HG02970 (cell line): ENCODE measurements around the gene RPL3.

ENCODE experiments used
- ATAC-seq: cut with Tn5 transposase; IDR thresholded peaks from one replicate; pipeline ENCODE4 v1.9.1; 2021; ENCODE audit warnings: mild to moderate bottlenecking, moderate library complexity, moderate number of reproducible peaks; ENCODE audit not compliant: unreplicated experiment, low FRiP score

Gene RPL3

DNA sequence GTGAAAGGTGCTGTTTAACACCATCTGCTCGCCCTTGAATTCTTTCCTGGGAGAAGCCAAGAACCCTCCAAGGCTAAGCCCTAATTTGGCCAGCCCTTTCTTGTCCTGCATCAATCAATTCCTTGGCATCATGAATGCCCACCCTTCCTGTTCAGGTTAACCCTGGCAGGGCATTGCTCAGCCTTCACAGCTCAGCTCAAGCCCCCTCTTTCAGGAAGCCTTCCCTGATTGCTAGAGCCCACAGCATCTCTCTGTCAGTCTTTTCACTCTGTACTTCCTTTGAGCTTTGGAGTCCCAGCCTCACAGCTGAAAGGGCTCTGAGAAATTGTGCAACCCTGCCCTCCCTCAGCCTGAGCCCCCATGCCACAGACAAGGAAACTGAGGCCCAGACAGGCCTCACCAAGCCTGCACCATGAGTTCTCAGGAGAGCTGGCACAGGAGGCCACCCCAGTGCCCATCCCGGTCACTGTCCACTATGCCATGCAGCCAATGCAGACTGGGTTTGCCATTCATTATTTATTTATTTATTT, 16.9 kb downstream of the RPL3 start:
- no peak for ATAC-seq

GRCh38 chr22:39301926-39302325, 17.5 kb downstream of the RPL3 start:
- no peak for ATAC-seq

- ATAC-seq: no peak
These were observed 18.3 kb downstream of the RPL3 start for GRCh38 chr22:39301108-39301507.

- no peak for ATAC-seq
These were observed 19.1 kb downstream of the RPL3 start for GRCh38 chr22:39300186-39300830.

- no peak for ATAC-seq
These were observed 19.6 kb downstream of the RPL3 start for GRCh38 chr22:39299829-39300178.

DNA sequence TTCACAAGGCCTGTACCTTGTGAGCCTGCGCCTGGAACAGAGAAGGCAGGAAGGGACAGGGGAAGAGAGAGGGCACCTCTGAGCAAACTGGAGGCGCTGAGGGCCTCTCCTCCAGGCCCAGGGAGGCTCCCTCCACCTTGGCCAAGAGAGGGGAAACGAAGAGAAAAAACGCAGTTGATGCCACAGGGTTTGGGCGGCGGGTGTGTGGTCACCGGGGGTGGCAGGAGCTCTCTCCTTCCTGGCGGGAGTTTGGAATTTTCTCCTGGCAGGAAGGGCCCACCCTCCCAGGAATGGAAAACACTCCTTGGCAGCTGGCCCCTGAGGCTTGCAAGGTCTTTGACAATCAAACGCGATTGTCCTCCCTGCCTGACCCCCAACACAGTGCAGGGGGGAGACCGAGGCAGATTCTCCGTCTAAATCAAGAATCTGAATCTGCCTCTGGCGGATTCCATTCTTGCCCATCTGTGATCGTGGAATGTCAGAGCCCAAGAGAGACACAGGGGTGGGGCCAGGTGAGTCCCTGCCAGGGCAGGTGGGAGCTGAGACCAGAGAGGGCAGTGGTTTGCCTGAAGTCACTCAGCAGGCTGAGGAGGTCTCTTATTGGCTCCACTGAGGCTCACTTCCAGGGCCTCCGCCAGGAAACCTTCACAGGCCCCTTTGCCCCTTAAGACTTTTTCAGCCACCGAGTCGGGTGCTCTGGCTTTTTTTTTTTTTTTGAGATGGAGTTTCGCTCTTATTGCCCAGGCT, 21.0 kb downstream of the RPL3 start:
- no peak for ATAC-seq

- no peak for ATAC-seq
These were observed 21.8 kb downstream of the RPL3 start for GRCh38 chr22:39297490-39298240.

- no peak for ATAC-seq
These were observed 22.4 kb downstream of the RPL3 start for GRCh38 chr22:39296981-39297489.

GRCh38 chr22:39296535-39296934, 22.9 kb downstream of the RPL3 start:
- no peak for ATAC-seq

GRCh38 chr22:39294571-39295468, 24.6 kb downstream of the RPL3 start:
- no peak for ATAC-seq

DNA sequence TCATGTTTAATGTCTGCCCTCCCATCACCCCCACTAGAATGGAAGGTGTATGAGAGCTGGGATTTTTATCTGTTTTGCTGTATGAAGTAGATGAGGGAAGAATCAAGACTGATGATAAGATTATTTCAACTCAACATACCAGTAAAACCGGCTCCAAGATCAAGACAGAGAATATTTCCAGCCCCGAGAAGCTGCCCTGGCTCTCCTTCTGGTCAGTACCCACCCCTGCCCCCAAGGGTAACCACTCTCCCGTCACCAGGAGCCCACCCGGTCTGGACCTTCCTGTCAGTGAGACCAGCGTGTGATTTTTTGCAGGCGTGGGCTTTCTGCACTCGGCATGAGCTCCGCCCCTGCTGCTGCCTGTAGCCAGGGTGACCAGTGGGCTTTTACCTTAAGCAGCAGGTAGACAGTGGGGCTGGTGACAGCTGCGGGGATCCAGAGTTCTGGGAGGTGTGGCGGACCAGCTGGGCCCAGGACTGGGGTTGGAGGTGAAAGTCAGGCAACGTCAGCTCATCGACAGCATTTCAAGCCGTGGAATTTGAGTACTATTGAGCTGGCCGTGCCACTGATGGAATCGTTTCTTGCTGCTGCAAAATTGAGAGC, 25.6 kb downstream of the RPL3 start:
- no peak for ATAC-seq

- ATAC-seq: no peak
These were observed 26.8 kb downstream of the RPL3 start for GRCh38 chr22:39292561-39293074.

- no peak for ATAC-seq
These were observed 27.4 kb downstream of the RPL3 start for GRCh38 chr22:39292031-39292462.

DNA sequence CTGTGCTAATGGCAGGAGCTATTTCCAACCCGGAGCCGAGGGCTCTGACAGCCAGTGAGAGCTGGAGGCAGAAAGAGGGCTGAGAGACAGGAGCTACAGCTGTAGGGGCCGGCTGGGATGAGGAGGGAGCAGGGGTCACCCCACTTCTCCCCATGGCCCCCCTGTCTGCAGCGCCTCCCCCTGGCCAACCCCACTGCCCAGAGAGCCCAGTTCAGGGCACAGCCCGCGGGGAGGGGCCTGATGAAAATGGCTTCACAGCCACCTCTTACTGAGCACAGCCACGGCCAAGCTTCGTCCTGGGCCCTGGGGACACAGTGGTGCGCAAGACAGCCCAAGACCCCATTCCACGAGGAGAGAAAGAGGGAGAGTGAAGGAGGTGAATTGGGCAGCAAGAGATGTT, 27.9 kb downstream of the RPL3 start:
- no peak for ATAC-seq

- ATAC-seq: no peak
These were observed 28.7 kb downstream of the RPL3 start for GRCh38 chr22:39290724-39291161.

- no peak for ATAC-seq
These were observed 29.3 kb downstream of the RPL3 start for GRCh38 chr22:39289975-39290720.

GRCh38 chr22:39289533-39289932, 29.9 kb downstream of the RPL3 start:
- ATAC-seq: no peak

DNA sequence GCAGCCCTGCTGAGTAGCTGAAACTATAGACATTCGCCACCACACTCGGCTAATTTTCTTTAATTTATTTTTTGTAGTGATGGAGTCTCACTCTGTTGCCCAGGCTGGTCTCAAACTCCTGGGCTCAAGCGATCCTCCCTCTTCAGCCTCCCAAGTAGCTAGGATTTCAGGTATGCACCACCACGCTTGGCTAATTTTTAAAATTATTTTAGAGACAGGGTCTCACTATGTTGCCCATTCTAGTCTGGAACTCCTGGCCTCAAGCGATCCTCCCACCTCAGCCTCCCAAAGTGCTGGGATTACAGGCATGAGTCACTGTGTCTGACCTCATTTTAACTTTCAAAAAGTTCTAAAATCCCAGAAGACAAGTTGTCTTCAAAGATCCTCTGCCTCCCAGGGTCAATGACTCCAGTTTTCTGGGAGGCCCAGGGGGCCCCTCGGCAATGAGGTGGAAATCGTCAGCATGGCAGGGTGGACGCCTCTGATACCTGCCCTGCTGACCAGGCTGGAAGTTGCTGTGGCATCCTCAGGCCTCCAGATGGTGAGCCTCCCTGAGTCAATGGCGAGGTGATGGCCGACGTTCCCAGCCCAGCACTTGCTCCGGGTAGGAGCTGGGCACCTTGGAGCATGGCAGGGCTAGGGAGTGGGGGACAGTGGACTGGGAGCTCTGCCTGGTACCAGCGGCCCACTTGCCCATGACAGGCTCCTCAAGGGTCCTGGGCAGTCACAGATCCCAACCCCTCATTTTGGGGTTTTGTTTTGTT, 31.1 kb downstream of the RPL3 start:
- ATAC-seq: no peak
